Activated T-cell treated with anti-CD3 and anti-CD28 coated beads, Interleukin-2, amount 50 U/mL, for 4 hours (primary cell): ENCODE results near the gene SYT6. TPM values are rescaled to one million over a fixed set of nuclear protein-coding genes. Genes with fewer than 3 reads are reported as not detected.

ENCODE experiments used
- ATAC-seq, 2 donors: fragments of 200-7000 bp; cut with Tn5 transposase; one replicate each; pipeline ENCODE4 v1.10.0; 2021
- DNase-seq: peaks from one replicate; pipeline ENCODE4 v3.0.0-alpha.2; 2020
- H3K27me3 Mint-ChIP-seq: one replicate; pipeline ENCODE4 v1.8.0; 2021; ENCODE audit warnings: low read depth, mixed read lengths
- H3K36me3 Mint-ChIP-seq: one replicate; pipeline ENCODE4 v1.8.0; 2022; ENCODE audit warnings: mixed read lengths; ENCODE audit not compliant: insufficient read depth
- H3K4me1 Mint-ChIP-seq: one replicate; pipeline ENCODE4 v1.8.0; 2021; ENCODE audit warnings: low read depth, mixed read lengths
- H3K4me3 Mint-ChIP-seq: one replicate; pipeline ENCODE4 v1.8.0; 2021; ENCODE audit warnings: mild to moderate bottlenecking, moderate library complexity, mixed read lengths
- H3K9me3 Mint-ChIP-seq: one replicate; pipeline ENCODE4 v1.8.0; 2021; ENCODE audit warnings: mixed read lengths
- total RNA-seq, 3 donors: library from RNA; stranded (reverse); gene quantifications; one replicate each; pipeline ENCODE4 v1.2.1, GENCODE V29; 2021

The SYT6 gene
- total RNA-seq, 3 donors from 2014 or later = not detected

GRCh38 chr1:114100148-114100547 is 53.5 kb downstream of the SYT6 start:
- DNase-seq = no peak
- Mint-ChIP-seq H3K36me3 (no peaks in the 10 kb centered on the region), H3K27me3 (peaks cover 4% of the 10 kb centered on the region), H3K4me1 (no peaks in the 10 kb centered on the region), H3K4me3 (no peak overlapping the region), H3K9me3 (no peaks in the 10 kb centered on the region)
- ATAC-seq = no peak

DNA sequence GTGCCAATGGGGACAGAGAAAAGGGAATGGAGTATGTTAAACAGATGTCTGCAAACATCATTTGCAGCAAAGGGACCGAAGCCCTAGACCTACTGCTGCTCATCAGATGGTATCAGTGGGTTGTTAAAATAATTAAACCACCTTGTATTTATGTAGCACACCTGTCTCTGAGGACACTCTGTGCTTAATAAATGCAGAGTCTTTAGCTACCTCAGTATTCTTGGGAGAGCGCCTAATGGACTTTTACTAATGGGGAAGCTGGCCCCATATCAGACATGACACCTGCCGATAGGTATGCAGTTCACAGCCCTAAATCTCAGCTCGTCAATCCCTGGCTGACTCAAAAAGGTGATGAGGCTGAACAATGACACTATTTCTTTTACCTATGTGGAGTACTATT is 54.4 kb downstream of the SYT6 start:
- Mint-ChIP-seq H3K36me3 (no peaks in the 10 kb centered on the region), H3K9me3 (no peaks in the 10 kb centered on the region), H3K4me3 (no peak overlapping the region)

GRCh38 chr1:114097109-114097508 is 56.6 kb downstream of the SYT6 start:
- no peaks in the 10 kb centered on the region for H3K9me3 Mint-ChIP-seq
- no peak for DNase-seq
- no peak for ATAC-seq
- no peaks in the 10 kb centered on the region for H3K36me3 Mint-ChIP-seq
- no peak overlapping the region for H3K4me3 Mint-ChIP-seq
- H3K4me1 Mint-ChIP-seq = no peaks in the 10 kb centered on the region
- peaks cover 2% of the 10 kb centered on the region for H3K27me3 Mint-ChIP-seq

More for the DNA sequence above, 54.4 kb downstream of the SYT6 start:
- DNase-seq (no peak), ATAC-seq (no peak)
- Mint-ChIP-seq H3K4me1 (no peaks in the 10 kb centered on the region), H3K27me3 (peaks cover 4% of the 10 kb centered on the region)

DNA sequence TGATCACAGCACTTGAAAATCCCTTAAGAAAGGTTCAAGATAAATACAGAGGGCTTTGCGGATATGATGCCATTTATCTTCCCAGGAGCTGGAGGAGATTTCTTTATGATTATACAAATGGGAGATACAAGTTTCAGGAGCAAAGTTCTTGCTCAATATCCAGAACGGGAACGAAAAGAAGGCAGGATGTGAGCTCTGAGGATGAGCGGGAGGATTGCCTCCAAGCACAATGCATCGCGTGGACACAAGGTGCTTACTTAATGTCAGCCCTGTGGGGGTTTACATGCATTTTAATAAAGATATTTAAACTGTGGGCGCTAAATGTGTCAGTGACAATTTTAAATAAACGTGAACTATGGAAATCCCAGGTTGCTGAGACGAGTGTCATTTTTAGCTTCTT is 59.0 kb downstream of the SYT6 start:
- no peaks in the 10 kb centered on the region for H3K4me1 Mint-ChIP-seq
- H3K4me3 Mint-ChIP-seq = no peak overlapping the region
- no peaks in the 10 kb centered on the region for H3K36me3 Mint-ChIP-seq
- peaks cover 7% of the 10 kb centered on the region for H3K27me3 Mint-ChIP-seq
- DNase-seq (no peak), ATAC-seq (no peak)
- H3K9me3 Mint-ChIP-seq = no peaks in the 10 kb centered on the region

GRCh38 chr1:114094363-114094634 is 59.4 kb downstream of the SYT6 start:
- no peaks in the 10 kb centered on the region for H3K9me3 Mint-ChIP-seq
- ATAC-seq = no peak
- no peak overlapping the region for H3K4me3 Mint-ChIP-seq
- H3K4me1 Mint-ChIP-seq = no peaks in the 10 kb centered on the region
- H3K36me3 Mint-ChIP-seq = no peaks in the 10 kb centered on the region
- no peak for DNase-seq
- peaks cover 7% of the 10 kb centered on the region for H3K27me3 Mint-ChIP-seq

GRCh38 chr1:114093624-114094362 is 59.9 kb downstream of the SYT6 start:
- Mint-ChIP-seq H3K4me3 (no peak overlapping the region), H3K9me3 (no peaks in the 10 kb centered on the region), H3K27me3 (peaks cover 6% of the 10 kb centered on the region), H3K4me1 (peaks cover 3% of the 10 kb centered on the region), H3K36me3 (no peaks in the 10 kb centered on the region)
- no peak for ATAC-seq
- DNase-seq = no peak

DNA sequence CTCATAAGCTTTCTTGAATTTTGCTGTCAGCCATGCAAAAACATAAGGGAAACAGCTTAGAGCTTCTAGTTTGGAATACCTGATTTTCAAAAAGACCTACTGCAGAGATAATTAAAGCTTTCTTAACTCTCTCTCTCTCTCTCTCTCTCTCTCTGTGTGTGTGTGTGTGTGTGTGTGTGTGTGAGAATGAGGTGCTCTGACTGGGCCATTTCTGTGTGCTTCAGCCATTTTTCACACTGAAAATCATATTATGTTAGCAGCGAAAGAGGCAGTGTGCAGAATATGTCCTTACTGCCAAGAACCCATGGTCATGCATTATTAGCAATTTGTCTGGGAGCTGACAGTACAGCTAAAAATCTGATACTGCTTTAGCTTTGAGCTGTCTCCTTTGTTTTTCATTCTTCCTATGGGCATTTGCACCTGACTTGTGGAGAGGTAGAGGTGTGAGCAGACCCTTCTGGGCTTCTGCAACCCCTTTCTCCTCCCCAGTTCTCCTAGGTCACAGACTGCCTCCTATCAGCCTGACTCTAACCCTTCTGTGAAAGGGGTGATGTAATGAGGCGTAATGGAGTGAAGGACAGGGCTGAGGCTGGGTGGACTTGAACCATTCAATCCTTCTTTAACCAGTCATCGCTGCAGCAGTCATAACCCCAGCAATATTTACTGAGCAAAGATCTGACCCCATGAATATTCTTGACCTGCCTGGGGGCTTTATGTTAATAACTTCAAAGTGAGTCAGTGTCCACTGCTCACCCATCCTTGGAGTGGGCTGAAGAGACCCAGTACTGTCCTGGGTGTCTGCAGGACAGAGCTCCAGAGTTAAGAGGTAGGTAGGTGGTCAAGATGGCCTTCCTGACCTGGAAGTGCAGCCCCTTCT is 61.2 kb downstream of the SYT6 start:
- H3K36me3 Mint-ChIP-seq = no peaks in the 10 kb centered on the region
- peaks cover 3% of the 10 kb centered on the region for H3K4me1 Mint-ChIP-seq
- peaks cover 6% of the 10 kb centered on the region for H3K27me3 Mint-ChIP-seq
- no peak overlapping the region for H3K4me3 Mint-ChIP-seq
- DNase-seq = no peak
- no peaks in the 10 kb centered on the region for H3K9me3 Mint-ChIP-seq
- ATAC-seq = no peak

- Mint-ChIP-seq H3K27me3 (peaks cover 6% of the 10 kb centered on the region), H3K4me3 (no peak overlapping the region), H3K36me3 (no peaks in the 10 kb centered on the region), H3K4me1 (peaks cover 3% of the 10 kb centered on the region), H3K9me3 (no peaks in the 10 kb centered on the region)
- ATAC-seq (no peak), DNase-seq (no peak)
Measured at GRCh38 chr1:114091711-114092110, 62.0 kb downstream of the SYT6 start.

DNA sequence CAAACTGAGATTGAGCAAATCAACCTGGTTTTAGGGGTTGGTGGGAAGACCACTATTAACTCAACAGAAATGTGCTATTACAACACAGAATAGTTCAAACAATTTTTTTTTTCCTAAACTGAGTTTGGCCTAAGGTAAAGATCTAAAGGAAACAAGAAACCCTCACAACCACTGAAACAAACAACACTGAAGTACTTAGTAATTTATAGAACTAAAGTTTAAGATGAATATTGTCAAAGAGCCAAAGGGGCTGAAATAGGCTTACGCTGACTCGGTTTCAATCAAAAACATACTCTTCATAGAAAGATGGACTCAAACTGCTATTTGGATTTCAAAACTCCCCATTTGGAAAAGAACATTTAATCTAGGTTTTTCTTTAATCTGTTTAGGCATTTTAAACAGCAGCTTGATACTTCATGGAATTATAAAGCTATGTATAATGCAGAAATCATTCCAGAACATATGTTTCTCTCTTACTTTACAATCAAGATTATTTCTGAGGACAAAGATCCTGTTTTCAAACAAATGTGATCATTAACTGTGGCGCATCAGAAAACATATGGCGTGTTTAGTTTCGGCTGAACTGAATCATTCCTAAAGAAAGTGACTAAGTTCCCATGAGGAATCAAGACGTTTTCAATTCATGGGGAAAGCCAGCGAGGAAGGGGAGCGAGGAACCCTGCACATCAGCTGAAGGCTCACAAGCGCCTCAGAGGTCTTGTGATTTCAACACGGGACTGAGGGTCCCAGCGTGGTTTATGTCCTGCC is 62.7 kb downstream of the SYT6 start:
- ATAC-seq (no peak), DNase-seq (no peak)
- H3K4me3 Mint-ChIP-seq = no peak overlapping the region
- H3K27me3 Mint-ChIP-seq = peaks cover 6% of the 10 kb centered on the region
- H3K9me3 Mint-ChIP-seq = no peaks in the 10 kb centered on the region
- no peaks in the 10 kb centered on the region for H3K36me3 Mint-ChIP-seq
- peaks cover 3% of the 10 kb centered on the region for H3K4me1 Mint-ChIP-seq

- Mint-ChIP-seq H3K9me3 (no peaks in the 10 kb centered on the region), H3K4me3 (no peak overlapping the region), H3K4me1 (peaks cover 3% of the 10 kb centered on the region), H3K36me3 (no peaks in the 10 kb centered on the region), H3K27me3 (peaks cover 6% of the 10 kb centered on the region)
- ATAC-seq (no peak), DNase-seq (no peak)
Measured at GRCh38 chr1:114089502-114090138, 64.0 kb downstream of the SYT6 start.

GRCh38 chr1:114088392-114089299 is 65.0 kb downstream of the SYT6 start:
- no peak for ATAC-seq
- H3K4me3 Mint-ChIP-seq = no peak overlapping the region
- peaks cover 3% of the 10 kb centered on the region for H3K4me1 Mint-ChIP-seq
- no peaks in the 10 kb centered on the region for H3K9me3 Mint-ChIP-seq
- no peaks in the 10 kb centered on the region for H3K36me3 Mint-ChIP-seq
- no peak for DNase-seq
- H3K27me3 Mint-ChIP-seq = peaks cover 6% of the 10 kb centered on the region

DNA sequence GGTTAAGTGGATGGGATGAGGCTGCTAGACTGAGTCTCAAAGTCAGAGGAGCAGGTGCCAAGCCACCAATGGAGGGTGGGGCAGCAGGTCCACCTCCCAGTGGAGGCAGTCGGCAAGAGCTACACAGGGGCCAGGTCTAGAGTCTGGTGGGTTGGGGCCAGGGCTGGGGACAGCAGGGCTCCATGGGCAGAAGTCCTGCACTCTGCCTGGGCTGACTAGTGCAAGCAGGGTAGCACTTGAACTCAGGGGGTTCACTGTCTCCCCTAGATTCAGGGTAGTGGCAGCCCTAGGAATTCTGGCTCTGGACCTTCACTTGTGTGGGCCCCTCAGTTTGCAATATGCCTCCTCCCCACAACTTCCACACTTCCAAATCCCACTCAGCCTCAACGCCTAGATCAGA is 66.2 kb downstream of the SYT6 start:
- no peak overlapping the region for H3K4me3 Mint-ChIP-seq
- H3K4me1 Mint-ChIP-seq = peaks cover 3% of the 10 kb centered on the region
- H3K36me3 Mint-ChIP-seq = no peaks in the 10 kb centered on the region
- H3K9me3 Mint-ChIP-seq = no peaks in the 10 kb centered on the region
- DNase-seq (no peak), ATAC-seq (no peak)
- H3K27me3 Mint-ChIP-seq = peaks cover 6% of the 10 kb centered on the region

GRCh38 chr1:114086601-114087368 is 66.9 kb downstream of the SYT6 start:
- no peak overlapping the region for H3K4me3 Mint-ChIP-seq
- peaks cover 3% of the 10 kb centered on the region for H3K4me1 Mint-ChIP-seq
- no peak for DNase-seq
- no peak for ATAC-seq
- no peaks in the 10 kb centered on the region for H3K9me3 Mint-ChIP-seq
- no peaks in the 10 kb centered on the region for H3K36me3 Mint-ChIP-seq
- H3K27me3 Mint-ChIP-seq = peaks cover 6% of the 10 kb centered on the region
